Activated naive CD8-positive, alpha-beta T cell treated with anti-CD3 and anti-CD28 coated beads, Interleukin-2, amount 10 ng/mL, durations not matched to agents 7 days and 5 days (primary cell): Measurements from ENCODE around the gene FSTL3. TPM values are rescaled to one million over a fixed set of nuclear protein-coding genes. Genes with fewer than 3 reads are reported as not detected.
"Not testable (repeated sequence)": the region's sequence is repeated elsewhere in the genome, so short reads cannot be mapped to it uniquely, and the experiment has no call there.

Experiments
- ATAC-seq: fragments of 150-1000 bp; cut with Tn5 transposase; one replicate; pipeline ENCODE4 v1.10.0; 2021; ENCODE audit warnings: low read depth, moderate library complexity
- POLR2A ChIA-PET: fragments of 350-600 bp; sonication (Branson Sonifier 250); formaldehyde crosslinking; loops from one replicate; lab custom pipeline; 2021; ENCODE audit warnings: antibody characterized with exemption; lab: Charles Lee
- DNase-seq: peaks from one replicate; pipeline ENCODE4 v3.0.0; 2021
- H3K27ac Mint-ChIP-seq: one replicate; pipeline ENCODE4 v1.8.0; 2022; ENCODE audit warnings: mild to moderate bottlenecking, mixed read lengths
- H3K27me3 Mint-ChIP-seq: one replicate; pipeline ENCODE4 v1.8.0; 2022; ENCODE audit warnings: mild to moderate bottlenecking, moderate library complexity, mixed read lengths
- H3K36me3 Mint-ChIP-seq: one replicate; pipeline ENCODE4 v1.8.0; 2021; ENCODE audit warnings: mild to moderate bottlenecking, mixed read lengths
- H3K4me1 Mint-ChIP-seq: one replicate; pipeline ENCODE4 v1.8.0; 2021; ENCODE audit warnings: mixed read lengths
- H3K4me3 Mint-ChIP-seq: one replicate; pipeline ENCODE4 v1.8.0; 2022; ENCODE audit warnings: mild to moderate bottlenecking, moderate library complexity, mixed read lengths
- H3K9me3 Mint-ChIP-seq: one replicate; pipeline ENCODE4 v1.8.0; 2021; ENCODE audit warnings: mixed read lengths
- total RNA-seq, 2 experiments: library from RNA; stranded (reverse); gene quantifications; one replicate each; pipeline ENCODE4 v1.2.3, GENCODE V29; 2021

The FSTL3 gene
- total RNA-seq, 2 experiments from 2014 or later, result 2.6 to 2.9 TPM

DNA sequence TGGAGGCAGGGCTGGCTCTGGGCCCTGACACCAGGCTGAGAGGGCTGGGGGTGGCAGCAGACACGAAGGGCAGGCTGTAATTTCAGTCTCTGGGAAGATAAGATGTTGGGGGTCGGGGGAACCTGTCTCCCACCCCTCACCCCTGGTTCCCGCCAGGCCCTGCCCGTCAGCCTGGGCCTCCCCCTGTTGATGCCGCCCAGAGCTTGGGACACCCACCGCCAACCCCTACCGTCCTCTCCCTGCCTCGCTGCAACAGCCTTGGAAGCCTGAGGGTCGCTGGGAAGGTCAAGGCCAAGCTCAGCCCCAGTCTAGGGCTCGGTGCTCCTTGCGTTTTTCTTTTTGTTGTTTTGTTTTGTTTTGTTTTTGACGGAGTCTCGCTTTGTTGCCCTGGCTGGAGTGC is 47.1 kb downstream of the FSTL3 start:
- no peak for DNase-seq
- no peak for ATAC-seq
- POLR2A ChIA-PET, result no interaction called here
- H3K36me3 Mint-ChIP-seq, result no peaks in the 10 kb centered on the region
- no peak overlapping the region for H3K27ac Mint-ChIP-seq
- H3K4me3 Mint-ChIP-seq, result no peak overlapping the region
- peaks cover 13% of the 10 kb centered on the region for H3K27me3 Mint-ChIP-seq
- H3K9me3 Mint-ChIP-seq, result no peaks in the 10 kb centered on the region
- H3K4me1 Mint-ChIP-seq, result peaks cover 1% of the 10 kb centered on the region

DNA sequence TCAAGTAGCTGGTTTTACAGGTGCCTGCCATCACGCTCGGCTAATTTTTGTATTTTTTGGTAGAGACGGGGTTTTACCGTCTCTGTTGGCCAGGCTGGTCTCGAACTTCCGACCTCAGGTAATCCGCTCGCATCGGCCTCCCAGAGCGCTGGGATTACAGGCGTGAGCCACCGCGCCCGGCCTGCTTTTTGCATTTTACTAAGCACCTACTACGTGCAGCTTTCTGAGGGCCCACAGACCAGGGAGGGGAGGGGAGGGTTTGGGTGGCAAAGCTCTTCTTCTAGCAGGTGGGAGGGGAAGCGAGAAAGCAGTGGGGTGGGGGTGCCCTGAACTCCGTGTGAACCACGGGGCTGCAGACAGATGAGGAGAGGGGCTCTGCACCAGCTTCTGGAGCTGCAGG is 47.5 kb downstream of the FSTL3 start:
- ATAC-seq (no peak), DNase-seq (no peak)
- Mint-ChIP-seq H3K4me3 (no peak overlapping the region), H3K4me1 (no peaks in the 10 kb centered on the region), H3K9me3 (no peaks in the 10 kb centered on the region), H3K27ac (no peak overlapping the region), H3K36me3 (no peaks in the 10 kb centered on the region), H3K27me3 (peaks cover 9% of the 10 kb centered on the region)
- POLR2A ChIA-PET, result no interaction called here

DNA sequence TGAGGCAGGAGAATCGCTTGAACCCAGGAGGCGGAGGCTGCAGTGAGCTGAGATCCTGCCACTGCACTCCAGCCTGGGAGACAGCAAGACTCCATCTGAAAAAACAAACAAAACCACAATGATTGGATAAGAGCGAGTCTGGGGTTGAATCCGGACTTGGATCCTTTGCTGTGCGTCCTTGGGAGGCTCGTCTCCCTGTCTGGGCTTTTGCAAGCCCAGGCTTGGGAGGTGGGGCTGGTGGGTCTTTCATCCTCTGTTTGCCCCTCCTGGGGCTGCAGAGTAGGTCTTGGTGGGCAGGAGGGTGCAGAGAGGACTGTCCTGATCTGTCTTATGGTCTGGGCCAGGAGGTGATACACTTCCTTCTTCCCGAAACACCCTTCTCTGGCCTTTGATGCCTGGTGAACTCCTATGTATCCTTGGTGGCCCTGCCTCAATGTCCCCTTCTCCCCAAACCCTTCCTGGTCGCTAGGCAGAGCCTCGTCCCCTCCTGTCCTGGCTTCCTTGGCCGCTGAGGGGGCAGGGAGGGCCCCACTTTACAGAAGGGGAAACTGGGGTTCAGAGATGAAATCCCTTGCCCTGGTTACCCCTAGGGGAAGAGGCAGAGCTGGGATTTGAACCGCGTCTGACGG is 49.4 kb downstream of the FSTL3 start:
- Mint-ChIP-seq H3K36me3 (no peaks in the 10 kb centered on the region), H3K4me3 (no peak overlapping the region), H3K27me3 (peaks cover 6% of the 10 kb centered on the region), H3K9me3 (no peaks in the 10 kb centered on the region), H3K27ac (no peak overlapping the region), H3K4me1 (no peaks in the 10 kb centered on the region)
- ATAC-seq (no peak), DNase-seq (no peak)
- POLR2A ChIA-PET, result interaction anchor here (1.4 kb wide), 1 partner anchor 62 kb away, joined by 3 read pairs; the partner anchor contains the start of gene RNF126

DNA sequence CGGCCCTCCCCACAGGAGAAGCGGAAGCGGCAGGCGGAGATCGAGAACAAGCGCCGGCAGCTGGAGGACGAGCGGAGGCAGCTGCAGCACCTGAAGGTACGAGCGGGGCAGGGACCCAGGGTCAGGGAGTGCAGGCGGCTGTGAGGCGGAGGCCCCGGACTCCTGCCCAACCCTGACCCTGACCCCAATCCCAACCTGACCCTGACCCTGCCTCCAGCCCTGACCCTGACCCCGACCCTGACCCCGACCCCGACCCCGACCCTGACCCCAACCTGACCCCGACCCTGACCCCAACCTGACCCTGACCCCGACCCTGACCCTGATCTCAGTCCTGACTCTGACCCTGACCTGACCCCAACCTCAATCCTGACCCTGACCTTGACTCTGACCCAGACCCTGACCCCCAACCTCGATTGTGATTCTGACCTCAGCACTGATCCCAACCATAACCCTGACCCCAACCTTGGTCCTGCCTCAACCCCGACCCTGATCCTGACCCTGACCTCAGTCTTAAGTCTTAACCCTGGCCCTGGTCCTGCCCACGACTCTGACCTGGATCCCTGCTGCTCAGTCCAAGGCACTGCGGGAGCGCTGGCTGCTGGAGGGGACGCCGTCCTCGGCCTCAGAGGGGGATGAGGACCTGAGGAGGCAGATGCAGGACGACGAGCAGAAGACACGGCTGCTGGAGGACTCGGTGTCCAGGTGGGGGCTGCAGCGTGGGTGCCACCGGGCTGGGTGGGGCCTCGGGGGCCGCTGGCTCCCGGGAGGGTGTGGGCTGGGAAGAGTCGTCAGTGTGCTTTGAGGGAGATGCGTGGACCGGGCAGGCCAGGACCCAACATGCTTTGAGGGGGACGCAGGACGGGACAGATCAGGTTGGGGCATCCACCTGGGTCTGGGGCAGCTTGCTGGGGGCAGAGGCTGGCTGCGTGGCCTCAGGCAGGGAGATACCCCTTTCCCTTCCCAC is 51.1 kb downstream of the FSTL3 start:
- Mint-ChIP-seq H3K36me3 (no peaks in the 10 kb centered on the region), H3K27ac (no peak overlapping the region), H3K27me3 (peaks cover 4% of the 10 kb centered on the region), H3K4me3 (no peak overlapping the region), H3K4me1 (no peaks in the 10 kb centered on the region), H3K9me3 (no peaks in the 10 kb centered on the region)
- POLR2A ChIA-PET, result interaction anchor here (0.6 kb wide), 1 partner anchor 136 kb away, joined by 3 read pairs; no protein-coding TSS in a partner anchor
- DNase-seq, result no peak
- no peak for ATAC-seq

DNA sequence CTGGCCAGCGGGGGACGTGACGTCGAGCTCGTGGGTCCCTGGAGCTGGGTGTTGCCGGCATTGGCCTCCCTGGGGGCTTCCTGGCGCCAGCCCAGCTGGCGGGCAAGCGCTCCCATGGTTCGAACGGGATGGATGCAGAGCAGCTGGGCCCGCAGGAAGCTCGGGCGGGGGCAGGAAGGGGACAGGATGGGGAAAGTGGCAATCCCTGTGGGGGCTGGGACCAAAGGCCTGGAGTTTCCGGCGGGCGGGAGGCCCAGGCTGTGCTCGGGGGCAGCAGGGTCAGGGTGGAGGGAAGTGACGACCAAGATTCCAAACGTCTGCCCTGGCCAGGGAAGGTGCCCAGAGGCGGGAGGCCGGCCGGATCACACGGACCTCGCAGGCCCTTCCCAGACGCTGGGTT is 51.8 kb downstream of the FSTL3 start:
- H3K27ac Mint-ChIP-seq, result no peak overlapping the region
- POLR2A ChIA-PET, result interaction anchor here (0.6 kb wide), 1 partner anchor 135 kb away, joined by 3 read pairs; no protein-coding TSS in a partner anchor
- ATAC-seq (no peak), DNase-seq (no peak)
- H3K36me3 Mint-ChIP-seq, result no peaks in the 10 kb centered on the region
- peaks cover 4% of the 10 kb centered on the region for H3K27me3 Mint-ChIP-seq
- no peak overlapping the region for H3K4me3 Mint-ChIP-seq
- H3K9me3 Mint-ChIP-seq, result no peaks in the 10 kb centered on the region
- H3K4me1 Mint-ChIP-seq, result peaks cover 1% of the 10 kb centered on the region

DNA sequence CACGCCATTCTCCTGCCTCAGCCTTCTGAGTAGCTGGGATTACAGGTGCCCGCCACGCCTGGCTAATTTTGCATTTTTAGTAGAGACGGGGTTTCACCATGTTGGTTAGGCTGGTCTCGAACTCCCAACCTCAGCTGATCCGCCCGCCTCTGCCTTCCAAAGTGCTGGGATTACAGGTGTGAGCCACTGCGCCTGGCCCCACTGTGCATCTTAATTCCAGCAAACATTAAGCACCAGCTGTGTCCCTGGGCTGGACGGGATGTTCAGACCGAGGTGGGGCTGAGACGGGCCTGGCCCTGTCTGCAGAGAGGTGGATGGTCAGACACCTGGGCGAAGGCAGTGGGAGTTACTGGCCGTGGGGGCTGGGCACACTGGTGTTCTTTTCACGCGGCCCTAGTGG is 53.4 kb downstream of the FSTL3 start:
- POLR2A ChIA-PET, H3K36me3 Mint-ChIP-seq, H3K9me3 Mint-ChIP-seq, H3K4me3 Mint-ChIP-seq, H3K27ac Mint-ChIP-seq, H3K27me3 Mint-ChIP-seq, DNase-seq, ATAC-seq, H3K4me1 Mint-ChIP-seq: not testable (repeated sequence)

DNA sequence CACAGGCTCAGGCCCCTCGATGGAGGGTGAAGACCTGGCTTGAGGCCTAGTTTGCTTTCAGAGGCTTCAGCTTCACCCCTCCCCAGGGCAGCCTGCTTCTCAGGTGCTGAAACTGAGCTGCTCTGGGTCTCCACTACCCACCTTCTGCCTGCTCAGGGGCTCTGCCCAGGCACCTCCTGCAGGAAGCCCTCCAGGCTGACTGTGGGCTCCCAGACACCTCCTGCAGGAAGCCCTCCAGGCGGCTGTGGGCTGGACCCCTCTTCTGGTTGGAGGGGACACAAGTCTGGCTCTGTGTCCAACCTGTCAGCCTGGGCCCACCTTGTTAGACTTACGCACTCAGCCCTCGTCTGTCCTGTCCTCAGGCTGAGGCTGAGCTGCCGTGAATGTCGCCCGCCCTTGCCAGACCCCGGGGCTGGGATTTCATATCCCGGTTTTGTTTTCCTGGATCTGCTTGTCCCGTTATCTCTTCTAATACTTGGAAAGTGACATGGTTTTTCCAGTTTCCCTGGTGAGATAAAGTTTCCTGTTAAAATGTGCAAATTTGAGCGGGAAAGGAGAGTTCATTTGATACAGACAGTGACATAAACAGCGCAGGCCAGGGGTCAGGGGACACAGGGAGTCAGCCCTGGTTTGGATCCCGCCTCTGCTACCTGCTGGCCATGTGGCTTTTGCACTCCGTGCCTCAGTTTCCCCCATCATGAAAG is 53.9 kb downstream of the FSTL3 start:
- peaks cover 3% of the 10 kb centered on the region for H3K27me3 Mint-ChIP-seq
- POLR2A ChIA-PET, result no interaction called here
- H3K4me3 Mint-ChIP-seq, result no peak overlapping the region
- ATAC-seq (no peak), DNase-seq (no peak)
- H3K36me3 Mint-ChIP-seq, result no peaks in the 10 kb centered on the region
- H3K9me3 Mint-ChIP-seq, result no peaks in the 10 kb centered on the region
- H3K4me1 Mint-ChIP-seq, result peaks cover 10% of the 10 kb centered on the region
- no peak overlapping the region for H3K27ac Mint-ChIP-seq

DNA sequence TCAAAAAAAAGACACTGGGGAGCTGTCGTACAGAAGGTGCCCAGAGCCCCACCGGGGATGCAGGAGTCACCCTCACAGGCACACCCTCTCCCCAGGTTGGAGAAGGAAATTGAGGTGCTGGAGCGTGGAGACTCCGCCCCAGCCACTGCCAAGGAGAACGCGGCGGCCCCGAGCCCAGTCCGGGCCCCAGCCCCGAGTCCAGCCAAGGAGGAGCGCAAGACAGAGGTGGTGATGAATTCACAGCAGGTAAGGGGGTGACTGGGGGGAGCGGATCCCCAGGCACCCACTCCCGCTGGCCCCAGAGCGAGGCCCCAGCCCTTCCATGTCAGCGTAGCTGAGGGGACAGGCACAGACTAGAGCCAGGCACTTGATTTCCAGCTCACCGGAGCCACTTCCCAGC is 54.8 kb downstream of the FSTL3 start:
- POLR2A ChIA-PET, result no interaction called here
- no peak overlapping the region for H3K27ac Mint-ChIP-seq
- H3K36me3 Mint-ChIP-seq, result no peaks in the 10 kb centered on the region
- H3K27me3 Mint-ChIP-seq, result peaks cover 3% of the 10 kb centered on the region
- H3K4me3 Mint-ChIP-seq, result no peak overlapping the region
- no peak for ATAC-seq
- H3K4me1 Mint-ChIP-seq, result peaks cover 10% of the 10 kb centered on the region
- H3K9me3 Mint-ChIP-seq, result no peaks in the 10 kb centered on the region
- DNase-seq, result no peak

DNA sequence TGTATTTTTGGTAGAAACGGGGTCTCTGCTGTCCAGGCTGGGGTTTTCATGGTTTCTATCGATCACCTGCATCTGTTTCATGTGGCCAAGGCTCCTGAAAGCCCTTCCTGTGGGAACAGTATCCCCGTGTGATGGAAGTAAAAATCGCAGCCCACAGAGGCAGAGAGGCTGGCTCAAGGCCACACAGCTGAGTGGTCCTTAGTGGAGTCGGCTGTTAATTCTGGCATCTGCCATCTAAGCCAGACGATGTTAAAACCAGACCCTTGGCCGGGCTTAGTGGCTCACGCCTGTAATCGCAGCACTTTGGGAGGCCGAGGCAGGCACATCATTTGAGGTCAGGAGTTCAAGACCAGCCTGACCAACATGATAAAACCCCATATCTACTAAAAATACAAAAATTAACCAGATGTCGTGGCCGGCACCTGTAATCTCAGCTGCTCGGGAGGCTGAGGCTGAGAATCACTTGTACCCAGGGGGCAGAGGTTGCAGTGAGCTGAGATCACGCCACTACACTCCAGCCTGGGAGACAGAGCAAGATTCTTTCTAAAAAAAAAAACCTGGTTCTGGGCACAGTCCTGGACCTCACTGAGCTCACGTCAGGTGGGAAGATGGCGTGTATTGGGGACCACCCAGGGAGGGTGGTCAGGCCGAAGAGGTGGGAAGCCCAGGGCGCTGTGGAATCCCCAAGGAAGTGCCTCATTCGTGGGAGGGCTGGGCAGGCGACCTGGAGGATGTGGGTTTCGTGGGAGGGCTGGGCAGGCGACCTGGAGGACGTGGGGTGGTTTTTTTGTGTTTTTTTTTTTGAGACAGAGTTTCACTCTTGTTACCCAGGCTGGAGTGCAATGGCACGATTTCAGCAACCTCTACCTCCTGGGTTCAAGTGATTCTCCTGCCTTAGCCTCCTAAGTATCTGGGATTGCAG is 56.2 kb downstream of the FSTL3 start:
- POLR2A ChIA-PET, result interaction anchor here (0.6 kb wide), 1 partner anchor 48 kb away, joined by 4 read pairs; no protein-coding TSS in a partner anchor
- Mint-ChIP-seq H3K27ac (no peak overlapping the region), H3K27me3 (peaks cover 3% of the 10 kb centered on the region), H3K4me1 (peaks cover 10% of the 10 kb centered on the region), H3K36me3 (no peaks in the 10 kb centered on the region), H3K9me3 (no peaks in the 10 kb centered on the region), H3K4me3 (no peak overlapping the region)
- ATAC-seq (no peak), DNase-seq (no peak)

Other genes with a start within 250 kb of the FSTL3 start
- under 1 TPM; 0.40 to 0.53 TPM for gene SHC2, start 215.4 kb upstream of the FSTL3 start, total RNA-seq
- gene MADCAM1, start 179.9 kb upstream of the FSTL3 start, total RNA-seq, result 1 to 10 TPM in 1 of 2 experiments, under 1 TPM in 1; 0.44 to 1.0 TPM
- gene TPGS1, start 168.9 kb upstream of the FSTL3 start, total RNA-seq, result 10 to 100 TPM; 27.0 to 27.2 TPM
- gene CDC34, start 144.6 kb upstream of the FSTL3 start, total RNA-seq, result 10 to 100 TPM; 49.2 to 51.5 TPM
- gene GZMM, start 132.3 kb upstream of the FSTL3 start, total RNA-seq, result 10 to 100 TPM; 81.5 to 84.5 TPM
- 100 to 1,000 TPM; 183 to 196 TPM for gene BSG, start 103.8 kb upstream of the FSTL3 start, total RNA-seq
- 1 to 10 TPM; 1.0 to 1.2 TPM for gene HCN2, start 86.5 kb upstream of the FSTL3 start, total RNA-seq
- 10 to 100 TPM; 63.2 to 65.1 TPM for gene POLRMT, start 42.9 kb upstream of the FSTL3 start, total RNA-seq
- gene FGF22, start 36.5 kb upstream of the FSTL3 start, total RNA-seq, result 1 to 10 TPM in 1 of 2 experiments, under 1 TPM in 1; 0.72 to 1.1 TPM
- 10 to 100 TPM; 79.0 to 84.8 TPM for gene RNF126, start 13.2 kb upstream of the FSTL3 start, total RNA-seq
- gene PRSS57, start 19.1 kb downstream of the FSTL3 start, total RNA-seq, result not detected
- gene PALM, start 32.5 kb downstream of the FSTL3 start, total RNA-seq, result not detected
- not detected for gene MISP, start 74.7 kb downstream of the FSTL3 start, total RNA-seq
- 100 to 1,000 TPM; 400 to 411 TPM for gene PTBP1, start 121.1 kb downstream of the FSTL3 start, total RNA-seq
- gene PLPPR3, start 145.6 kb downstream of the FSTL3 start, total RNA-seq, result not detected
- under 1 TPM in 1 of 2 experiments, not detected in 1; 0.25 TPM for gene AZU1, start 151.4 kb downstream of the FSTL3 start, total RNA-seq
- gene PRTN3, start 164.6 kb downstream of the FSTL3 start, total RNA-seq, result not detected
- gene ELANE, start 175.9 kb downstream of the FSTL3 start, total RNA-seq, result not detected
- gene CFD, start 183.3 kb downstream of the FSTL3 start, total RNA-seq, result 1 to 10 TPM; 4.4 to 5.5 TPM
- 10 to 100 TPM; 53.6 to 72.7 TPM for gene MED16, start 216.8 kb downstream of the FSTL3 start, total RNA-seq
- not detected for gene RNU6-9, start 217.1 kb downstream of the FSTL3 start, total RNA-seq
- gene R3HDM4, start 236.8 kb downstream of the FSTL3 start, total RNA-seq, result 100 to 1,000 TPM; 108 to 113 TPM
- 1 to 10 TPM; 2.9 to 3.1 TPM for gene KISS1R, start 240.9 kb downstream of the FSTL3 start, total RNA-seq
- gene ARID3A, start 249.6 kb downstream of the FSTL3 start, total RNA-seq, result 10 to 100 TPM; 28.7 to 33.2 TPM